ENCODE results near the gene SOX18. TPM values are rescaled to one million over a fixed set of nuclear protein-coding genes. Genes with fewer than 3 reads are reported as not detected.

SOX18 gene
- total RNA-seq (0.06 and 0.14 TPM in 2 replicates), polyA plus RNA-seq (3.5 TPM in 1 of 2 replicates, not detected in the other)

- Histone ChIP-seq H3K4me1 (ENCODE audit: low read depth) (peaks cover 5% of the 10 kb centered on the region), H3K27ac (no peak within 1 kb of the TSS), H3K4me3 (peak within 1 kb of the TSS; percentile 20), H3K36me3 (no peaks in the 10 kb centered on the region), H3K27me3 (peaks cover 72% of the 10 kb centered on the region), H3K9me3 (ENCODE audit: low read depth) (no peaks in the 10 kb centered on the region)
- peak; percentile 56 to 64 for DNase-seq (ENCODE audit: low read depth in 1 of 2, low spot score in 1 of 2)
- no peak for TF ChIP-seq CTCF (IDR thresholded peaks at IDR 0.05; ENCODE audit: low read depth, low read length)
Measured at GRCh38 chr20:64049060-64049877, at the start of gene SOX18. Gene SOX18, minus strand, starts transcription at chr20:64049639. Its CDS starts 123 bp downstream, at chr20:64049516.

DNA sequence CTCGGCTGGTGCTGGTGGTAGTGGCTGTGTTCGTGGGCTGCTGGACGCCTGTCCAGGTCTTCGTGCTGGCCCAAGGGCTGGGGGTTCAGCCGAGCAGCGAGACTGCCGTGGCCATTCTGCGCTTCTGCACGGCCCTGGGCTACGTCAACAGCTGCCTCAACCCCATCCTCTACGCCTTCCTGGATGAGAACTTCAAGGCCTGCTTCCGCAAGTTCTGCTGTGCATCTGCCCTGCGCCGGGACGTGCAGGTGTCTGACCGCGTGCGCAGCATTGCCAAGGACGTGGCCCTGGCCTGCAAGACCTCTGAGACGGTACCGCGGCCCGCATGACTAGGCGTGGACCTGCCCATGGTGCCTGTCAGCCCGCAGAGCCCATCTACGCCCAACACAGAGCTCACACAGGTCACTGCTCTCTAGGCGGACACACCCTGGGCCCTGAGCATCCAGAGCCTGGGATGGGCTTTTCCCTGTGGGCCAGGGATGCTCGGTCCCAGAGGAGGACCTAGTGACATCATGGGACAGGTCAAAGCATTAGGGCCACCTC lies 49.1 kb upstream of the SOX18 start:
- no peaks in the 10 kb centered on the region for H3K36me3 ChIP-seq
- H3K4me1 ChIP-seq (ENCODE audit: low read depth): no peaks in the 10 kb centered on the region
- no peak overlapping the region for H3K4me3 ChIP-seq
- peaks cover 22% of the 10 kb centered on the region for H3K27me3 ChIP-seq
- TF ChIP-seq CTCF (IDR thresholded peaks at IDR 0.05; ENCODE audit: low read depth, low read length): no peak
- no peak overlapping the region for H3K27ac ChIP-seq
- DNase-seq (ENCODE audit: low read depth in 1 of 2, low spot score in 1 of 2): no peak
- H3K9me3 ChIP-seq (ENCODE audit: low read depth): no peaks in the 10 kb centered on the region

DNA sequence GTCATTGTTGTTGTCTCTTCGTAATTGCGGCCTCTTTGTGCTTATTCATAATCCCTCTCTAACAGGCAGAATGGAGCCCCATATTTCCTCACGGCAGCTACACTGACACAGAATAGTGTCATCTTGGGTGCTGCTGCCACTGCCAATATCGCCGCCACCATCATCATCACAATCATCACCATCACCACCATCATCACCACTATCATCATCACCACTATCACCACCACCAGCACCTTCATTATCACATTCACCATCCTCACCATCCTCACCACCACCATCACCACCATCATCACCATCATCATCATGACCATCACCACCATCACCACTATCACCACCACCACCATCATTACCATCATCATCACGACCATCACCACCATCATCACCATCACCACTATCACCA lies 47.1 kb upstream of the SOX18 start:
- DNase-seq (ENCODE audit: low read depth in 1 of 2, low spot score in 1 of 2): no peak
- Histone ChIP-seq H3K27ac (no peak overlapping the region), H3K36me3 (no peaks in the 10 kb centered on the region), H3K4me1 (ENCODE audit: low read depth) (peaks cover 4% of the 10 kb centered on the region), H3K27me3 (peaks cover 12% of the 10 kb centered on the region), H3K4me3 (no peak overlapping the region), H3K9me3 (ENCODE audit: low read depth) (no peaks in the 10 kb centered on the region)
- no peak for TF ChIP-seq CTCF (IDR thresholded peaks at IDR 0.05; ENCODE audit: low read depth, low read length)

DNA sequence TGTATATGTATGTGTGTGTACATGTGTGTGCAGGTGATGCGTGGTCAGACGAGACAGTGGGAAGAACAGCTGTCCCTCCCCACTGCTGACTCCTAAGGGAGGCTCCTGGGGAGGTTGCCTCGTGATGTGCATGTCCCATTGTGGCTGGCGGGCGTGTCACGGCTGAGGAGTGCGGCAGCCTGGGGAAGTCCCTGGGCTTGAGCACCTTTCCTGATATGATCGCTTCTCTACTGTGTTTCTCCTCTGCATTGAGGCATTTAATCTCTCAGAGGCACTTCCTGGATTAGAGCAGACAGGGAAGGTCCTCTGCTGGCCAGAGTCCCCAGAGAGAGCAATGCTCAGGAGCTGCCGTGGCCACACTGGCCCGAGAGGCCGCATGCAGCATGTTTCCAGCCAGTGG lies 46.5 kb upstream of the SOX18 start:
- peaks cover 6% of the 10 kb centered on the region for H3K27me3 ChIP-seq
- H3K27ac ChIP-seq: no peak overlapping the region
- DNase-seq (ENCODE audit: low read depth in 1 of 2, low spot score in 1 of 2): no peak
- peaks cover 4% of the 10 kb centered on the region for H3K4me1 ChIP-seq (ENCODE audit: low read depth)
- no peak for TF ChIP-seq CTCF (IDR thresholded peaks at IDR 0.05; ENCODE audit: low read depth, low read length)
- H3K4me3 ChIP-seq: no peak overlapping the region
- no peaks in the 10 kb centered on the region for H3K9me3 ChIP-seq (ENCODE audit: low read depth)
- H3K36me3 ChIP-seq: no peaks in the 10 kb centered on the region

GRCh38 chr20:64095455-64095854 lies 46.0 kb upstream of the SOX18 start:
- no peaks in the 10 kb centered on the region for H3K36me3 ChIP-seq
- TF ChIP-seq CTCF (IDR thresholded peaks at IDR 0.05; ENCODE audit: low read depth, low read length): no peak

More at GRCh38 chr20:64095455-64095854, 46.0 kb upstream of the SOX18 start:
- DNase-seq (ENCODE audit: low read depth in 1 of 2, low spot score in 1 of 2): no peak
- no peaks in the 10 kb centered on the region for H3K9me3 ChIP-seq (ENCODE audit: low read depth)
- no peak overlapping the region for H3K4me3 ChIP-seq
- peaks cover 3% of the 10 kb centered on the region for H3K27me3 ChIP-seq
- H3K27ac ChIP-seq: no peak overlapping the region
- H3K4me1 ChIP-seq (ENCODE audit: low read depth): peaks cover 4% of the 10 kb centered on the region
